ENCODE measurements around the gene DIDO1.

DNA sequence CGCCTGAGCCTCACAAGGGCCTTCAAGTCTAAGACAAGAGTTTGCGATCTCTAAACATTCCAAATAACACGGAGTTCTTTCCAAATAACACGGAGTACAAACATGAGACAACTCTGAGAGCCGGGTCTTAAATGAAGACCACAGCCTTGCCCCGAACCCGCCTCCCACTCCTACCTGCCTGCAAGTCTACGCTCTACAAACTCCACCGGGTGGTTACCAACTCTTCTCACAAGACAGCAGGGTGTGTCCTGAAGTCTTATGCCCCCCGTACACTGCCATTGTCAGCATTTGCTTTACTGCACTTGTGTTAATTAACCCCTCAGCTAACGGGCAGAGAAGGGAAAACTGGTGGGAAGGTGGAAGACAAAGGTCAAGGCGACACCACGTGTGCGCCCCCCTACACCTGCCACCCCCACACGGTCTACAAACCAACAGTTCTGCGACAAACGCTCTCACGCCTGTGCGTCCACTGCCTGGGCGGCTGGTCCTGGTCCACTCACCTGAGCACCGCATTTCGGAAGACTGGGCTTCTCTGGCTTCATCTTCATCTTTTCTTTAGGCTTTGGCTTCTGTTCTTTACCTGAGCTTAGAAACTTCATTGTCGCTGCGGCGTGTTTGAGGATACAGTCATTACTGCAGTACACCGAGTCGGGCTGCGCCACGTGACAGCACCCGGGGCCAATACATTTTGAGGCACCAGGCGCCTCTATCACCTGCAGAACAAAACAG, 19.5 kb downstream of the DIDO1 start:
- no peak for TF ChIP-seq EZH2 (IDR thresholded peaks at IDR 0.05; ENCODE audit: low read length, missing control alignments)
- TF ChIP-seq, protein P1, sequence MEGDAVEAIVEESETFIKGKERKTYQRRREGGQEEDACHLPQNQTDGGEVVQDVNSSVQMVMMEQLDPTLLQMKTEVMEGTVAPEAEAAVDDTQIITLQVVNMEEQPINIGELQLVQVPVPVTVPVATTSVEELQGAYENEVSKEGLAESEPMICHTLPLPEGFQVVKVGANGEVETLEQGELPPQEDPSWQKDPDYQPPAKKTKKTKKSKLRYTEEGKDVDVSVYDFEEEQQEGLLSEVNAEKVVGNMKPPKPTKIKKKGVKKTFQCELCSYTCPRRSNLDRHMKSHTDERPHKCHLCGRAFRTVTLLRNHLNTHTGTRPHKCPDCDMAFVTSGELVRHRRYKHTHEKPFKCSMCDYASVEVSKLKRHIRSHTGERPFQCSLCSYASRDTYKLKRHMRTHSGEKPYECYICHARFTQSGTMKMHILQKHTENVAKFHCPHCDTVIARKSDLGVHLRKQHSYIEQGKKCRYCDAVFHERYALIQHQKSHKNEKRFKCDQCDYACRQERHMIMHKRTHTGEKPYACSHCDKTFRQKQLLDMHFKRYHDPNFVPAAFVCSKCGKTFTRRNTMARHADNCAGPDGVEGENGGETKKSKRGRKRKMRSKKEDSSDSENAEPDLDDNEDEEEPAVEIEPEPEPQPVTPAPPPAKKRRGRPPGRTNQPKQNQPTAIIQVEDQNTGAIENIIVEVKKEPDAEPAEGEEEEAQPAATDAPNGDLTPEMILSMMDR (conservative IDR thresholded peaks at IDR 0.05 in 1 of 2, IDR thresholded peaks at IDR 0.05 in 1 of 2; ENCODE audit: low read depth in 1 of 2, low read length in 2 of 2): no peak
